Esophagus muscularis mucosa (tissue), 4 donors: Measurements from ENCODE around the gene NEK9. TPM values are rescaled to one million over a fixed set of nuclear protein-coding genes. Genes with fewer than 3 reads are reported as not detected.
A peak's percentile ranks its signal among the peaks of the same experiment; 100 is the strongest.

Source experiments
- DNase-seq: peaks from one replicate; pipeline ENCODE4 v3.0.0-alpha.2; 2017; ENCODE audit errors: extremely low spot score
- H3K27ac ChIP-seq, 4 donors: fragments of 200-600 bp; sonication (generic); replicated peaks in 1 of 4; 1 replicate in 3 of 4; 2 replicates in 1 of 4; pipeline ENCODE4 v1.5.1; 2016 to 2019; ENCODE audit warnings: mild to moderate bottlenecking in 1 of 4
- H3K27me3 ChIP-seq, 4 donors: fragments of 200-600 bp; sonication (generic); one replicate each; pipeline versions ENCODE4 v1.5.1 to v1.6.0; 2016 to 2019
- H3K36me3 ChIP-seq, 4 donors: fragments of 200-600 bp; sonication (generic); one replicate each; pipeline ENCODE4 v1.5.1; 2016 to 2019
- H3K4me1 ChIP-seq, 4 donors: fragments of 200-600 bp; sonication (generic); one replicate each; pipeline ENCODE4 v1.5.1; 2016 to 2019
- H3K4me3 ChIP-seq, 4 donors: fragments of 200-600 bp; sonication (generic); 1 replicate in 2 of 4; 2 replicates in 2 of 4; pipeline ENCODE4 v1.5.1; 2016 to 2019; ENCODE audit warnings: mild to moderate bottlenecking in 4 of 4, moderate library complexity in 1 of 4
- H3K9me3 ChIP-seq, 4 donors: fragments of 200-600 bp; sonication (generic); 1 replicate in 3 of 4; 2 replicates in 1 of 4; pipeline ENCODE4 v1.5.1; 2016 to 2019
- CTCF ChIP-seq, 3 experiments: fragments of 200-600 bp in 2 of 3; fragments of 450-650 bp in 1 of 3; sonication (generic) in 2 of 3; IDR thresholded peaks; one replicate each; pipeline ENCODE4 v1.5.1; 2017 to 2019; ENCODE audit warnings: antibody characterized with exemption in 3 of 3, mild to moderate bottlenecking in 2 of 3, moderate library complexity in 1 of 3
- EP300 ChIP-seq: sonication (generic); formaldehyde crosslinking; IDR thresholded peaks from one replicate; pipeline ENCODE4 v1.6.1; 2017; ENCODE audit warnings: antibody characterized with exemption
- POLR2A ChIP-seq: fragments of 450-650 bp; IDR thresholded peaks from one replicate; pipeline ENCODE4 v1.6.1; 2017; ENCODE audit warnings: antibody characterized with exemption, moderate library complexity, mild to moderate bottlenecking, low read depth
- POLR2AphosphoS5 ChIP-seq, 2 donors: sonication (generic); formaldehyde crosslinking; IDR thresholded peaks; one replicate each; pipeline ENCODE4 v1.6.1; 2017; ENCODE audit warnings: antibody characterized with exemption in 2 of 2
- WGBS: methylation state at CpG from one replicate; pipeline ENCODE4 v1.1.5; 2018; 5-methylcytosine and 5-hydroxymethylcytosine counted together
- intact Hi-C: fragments of 100-400 bp; cut with DNase I; formaldehyde crosslinking; loops from one replicate; pipeline ENCODE4 v1.15.1; 2023
- total RNA-seq, 4 donors: library from RNA; depleted of rRNA; stranded (reverse); fragments of >200 nt; gene quantifications; one replicate each; pipeline versions ENCODE4 v1.1.0 to v1.2.1, GENCODE V29; 2016

NEK9 gene
- total RNA-seq, 4 donors from 2014 or later, result 52.3 to 111 (median 79.0) TPM

- Histone ChIP-seq H3K27ac (peak overlapping the region in 2 of 4 donors; percentile 12 to 82), H3K9me3 (no peaks in the 10 kb centered on the region), H3K27me3 (no peaks in the 10 kb centered on the region), H3K4me1 (peaks cover 23 to 79% (median 59%) of the 10 kb centered on the region in 4 donors), H3K36me3 (peaks cover 0 to 17% (median 4%) of the 10 kb centered on the region in 4 donors), H3K4me3 (no peak overlapping the region)
- no peak for DNase-seq
- no peak for TF ChIP-seq POLR2AphosphoS5 (IDR thresholded peaks at IDR 0.05)
- TF ChIP-seq EP300, result no peak
- TF ChIP-seq CTCF (IDR thresholded peaks at IDR 0.05), result peak in 2 of 3 experiments; percentile 21 to 29
- no peak for TF ChIP-seq POLR2A
- intact Hi-C loops, result no loop called here
Observed at GRCh38 chr14:75141967-75142366, 15.1 kb upstream of the NEK9 start.

GRCh38 chr14:75141062-75141461 is 14.2 kb upstream of the NEK9 start:
- H3K4me1 ChIP-seq, result peaks cover 20 to 70% (median 52%) of the 10 kb centered on the region in 4 donors
- intact Hi-C loops, result no loop called here
- no peak for DNase-seq
- 70% methylated on average over 2 of the region's 2 CpGs for WGBS
- TF ChIP-seq CTCF (IDR thresholded peaks at IDR 0.05), result no peak
- TF ChIP-seq POLR2A, result no peak
- no peak for TF ChIP-seq EP300
- TF ChIP-seq POLR2AphosphoS5 (IDR thresholded peaks at IDR 0.05), result no peak
- H3K9me3 ChIP-seq, result no peaks in the 10 kb centered on the region
- H3K27me3 ChIP-seq, result no peaks in the 10 kb centered on the region
- no peak overlapping the region for H3K4me3 ChIP-seq
- H3K27ac ChIP-seq, result no peak overlapping the region
- peaks cover 0 to 18% (median 4%) of the 10 kb centered on the region in 4 donors for H3K36me3 ChIP-seq

DNA sequence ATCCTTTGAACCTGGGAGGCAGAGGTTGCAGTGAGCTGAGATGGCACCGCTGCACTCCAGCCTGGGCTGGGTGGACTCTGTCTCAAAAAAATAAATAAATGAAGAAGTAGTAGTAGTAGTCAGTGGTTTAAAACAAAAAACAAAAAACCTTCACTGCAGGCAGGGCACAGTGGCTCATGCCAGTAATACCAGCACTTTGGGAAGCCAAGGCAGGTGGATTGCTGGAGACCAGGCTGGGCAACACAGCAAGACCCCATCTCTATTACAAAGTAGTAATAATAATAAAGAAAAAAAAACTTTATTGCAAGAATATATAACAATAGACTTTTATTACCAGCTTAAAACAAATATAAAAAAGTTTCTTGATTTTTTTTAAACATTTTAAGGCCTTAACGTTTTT is 13.8 kb upstream of the NEK9 start:
- no peak for DNase-seq
- H3K4me3 ChIP-seq, result no peak overlapping the region
- H3K9me3 ChIP-seq, result no peaks in the 10 kb centered on the region
- H3K27ac ChIP-seq, result no peak overlapping the region
- 78% methylated on average over 2 of the region's 2 CpGs for WGBS
- TF ChIP-seq EP300, result no peak
- TF ChIP-seq POLR2AphosphoS5 (IDR thresholded peaks at IDR 0.05), result no peak
- TF ChIP-seq POLR2A, result no peak
- TF ChIP-seq CTCF (IDR thresholded peaks at IDR 0.05), result no peak
- H3K4me1 ChIP-seq, result peaks cover 20 to 68% (median 51%) of the 10 kb centered on the region in 4 donors
- peaks cover 0 to 22% (median 4%) of the 10 kb centered on the region in 4 donors for H3K36me3 ChIP-seq
- intact Hi-C loops, result no loop called here
- H3K27me3 ChIP-seq, result no peaks in the 10 kb centered on the region

GRCh38 chr14:75139185-75139584 is 12.3 kb upstream of the NEK9 start:
- Histone ChIP-seq H3K36me3 (peaks cover 7 to 24% (median 14%) of the 10 kb centered on the region in 4 donors), H3K4me1 (peaks cover 17 to 53% (median 39%) of the 10 kb centered on the region in 4 donors), H3K27ac (peak overlapping the region in 2 of 4 donors; percentile 24 to 41), H3K9me3 (no peaks in the 10 kb centered on the region), H3K27me3 (no peaks in the 10 kb centered on the region), H3K4me3 (no peak overlapping the region)
- WGBS, result 94% methylated on average over 2 of the region's 2 CpGs
- DNase-seq, result no peak
- intact Hi-C loops, result no loop called here
- TF ChIP-seq CTCF (IDR thresholded peaks at IDR 0.05) (no peak), POLR2A (no peak), POLR2AphosphoS5 (IDR thresholded peaks at IDR 0.05) (no peak), EP300 (no peak)

GRCh38 chr14:75138492-75138891 is 11.6 kb upstream of the NEK9 start:
- no peak for DNase-seq
- Histone ChIP-seq H3K27ac (peak overlapping the region in 3 of 4 donors; percentile 13 to 41 (median 24)), H3K4me1 (peaks cover 14 to 47% (median 34%) of the 10 kb centered on the region in 4 donors), H3K9me3 (no peaks in the 10 kb centered on the region), H3K27me3 (no peaks in the 10 kb centered on the region), H3K36me3 (peaks cover 7 to 31% (median 21%) of the 10 kb centered on the region in 4 donors), H3K4me3 (no peak overlapping the region)
- 50% methylated on average over 1 of the region's 1 CpG for WGBS
- intact Hi-C loops, result no loop called here
- TF ChIP-seq POLR2AphosphoS5 (IDR thresholded peaks at IDR 0.05), result no peak
- no peak for TF ChIP-seq EP300
- no peak for TF ChIP-seq CTCF (IDR thresholded peaks at IDR 0.05)
- TF ChIP-seq POLR2A, result no peak
